Measurements from ENCODE around the gene FXYD1.

- TF ChIP-seq, protein P1, sequence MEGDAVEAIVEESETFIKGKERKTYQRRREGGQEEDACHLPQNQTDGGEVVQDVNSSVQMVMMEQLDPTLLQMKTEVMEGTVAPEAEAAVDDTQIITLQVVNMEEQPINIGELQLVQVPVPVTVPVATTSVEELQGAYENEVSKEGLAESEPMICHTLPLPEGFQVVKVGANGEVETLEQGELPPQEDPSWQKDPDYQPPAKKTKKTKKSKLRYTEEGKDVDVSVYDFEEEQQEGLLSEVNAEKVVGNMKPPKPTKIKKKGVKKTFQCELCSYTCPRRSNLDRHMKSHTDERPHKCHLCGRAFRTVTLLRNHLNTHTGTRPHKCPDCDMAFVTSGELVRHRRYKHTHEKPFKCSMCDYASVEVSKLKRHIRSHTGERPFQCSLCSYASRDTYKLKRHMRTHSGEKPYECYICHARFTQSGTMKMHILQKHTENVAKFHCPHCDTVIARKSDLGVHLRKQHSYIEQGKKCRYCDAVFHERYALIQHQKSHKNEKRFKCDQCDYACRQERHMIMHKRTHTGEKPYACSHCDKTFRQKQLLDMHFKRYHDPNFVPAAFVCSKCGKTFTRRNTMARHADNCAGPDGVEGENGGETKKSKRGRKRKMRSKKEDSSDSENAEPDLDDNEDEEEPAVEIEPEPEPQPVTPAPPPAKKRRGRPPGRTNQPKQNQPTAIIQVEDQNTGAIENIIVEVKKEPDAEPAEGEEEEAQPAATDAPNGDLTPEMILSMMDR (IDR thresholded peaks at IDR 0.05) = peak; percentile 97 to 99 (median 98)
- TF ChIP-seq POLR2A (IDR thresholded peaks at IDR 0.05) = no peak
Measured at GRCh38 chr19:35114353-35115176, 24.1 kb upstream of the FXYD1 start.

Data from transverse colon (tissue), 3 donors.